Measurements from ENCODE around the gene LRIT1.

LRIT1 gene

DNA sequence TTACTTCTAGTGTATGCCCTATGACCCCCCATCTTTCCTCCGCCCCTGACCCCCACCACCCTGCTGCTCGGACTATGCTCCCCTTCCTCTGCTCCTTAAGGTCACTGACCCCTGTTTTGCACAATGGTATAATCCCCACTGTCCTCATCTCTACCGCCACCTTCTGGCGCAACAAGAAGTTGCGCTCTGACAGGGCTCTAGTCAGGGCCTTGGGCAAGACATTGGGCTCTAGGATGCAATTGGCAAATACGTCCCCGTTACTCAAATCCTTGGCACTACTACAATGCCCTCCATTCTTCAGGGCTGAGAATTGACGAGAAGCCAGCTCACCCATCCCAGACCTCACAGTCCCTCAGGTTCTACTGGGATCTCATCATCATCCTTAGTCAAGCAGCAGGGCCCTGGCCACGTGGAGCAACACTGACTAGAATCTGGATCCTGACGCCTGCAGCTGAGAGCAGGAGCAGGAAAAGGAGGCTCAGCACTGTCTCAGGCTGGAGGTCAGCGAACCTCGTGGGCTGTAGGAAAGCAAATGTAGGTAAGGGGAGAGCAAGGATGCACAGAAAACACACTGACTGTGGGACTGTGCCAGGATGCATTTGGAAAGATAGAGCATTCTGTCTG lies 26.6 kb downstream of the LRIT1 start:
- no peak for DNase-seq (ENCODE audit: low read depth, low spot score)

DNA sequence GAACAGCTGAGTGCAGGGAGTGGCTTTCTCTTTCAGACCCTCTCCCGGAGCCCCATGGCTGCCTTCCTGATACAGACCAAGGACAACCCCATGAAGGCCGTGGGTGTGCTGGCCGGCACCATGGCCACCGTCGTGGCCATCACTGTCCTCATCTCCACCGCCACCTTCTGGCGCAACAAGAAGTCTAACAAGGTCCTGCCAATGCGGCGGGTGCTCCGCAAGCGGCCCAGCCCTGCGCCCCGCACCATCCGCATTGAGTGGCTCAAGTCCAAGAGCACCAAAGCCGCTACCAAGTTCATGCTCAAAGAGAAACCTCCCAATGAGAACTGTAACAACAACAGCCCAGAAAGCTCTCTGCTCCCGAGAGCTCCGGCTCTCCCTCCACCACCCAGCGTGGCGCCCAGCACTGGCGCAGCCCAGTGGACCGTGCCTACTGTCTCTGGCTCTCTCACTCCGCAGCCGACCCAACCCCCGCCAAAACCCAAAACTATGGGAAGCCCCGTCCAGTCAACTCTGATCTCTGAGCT lies 27.2 kb downstream of the LRIT1 start:
- DNase-seq (ENCODE audit: low read depth, low spot score), result no peak

DNA sequence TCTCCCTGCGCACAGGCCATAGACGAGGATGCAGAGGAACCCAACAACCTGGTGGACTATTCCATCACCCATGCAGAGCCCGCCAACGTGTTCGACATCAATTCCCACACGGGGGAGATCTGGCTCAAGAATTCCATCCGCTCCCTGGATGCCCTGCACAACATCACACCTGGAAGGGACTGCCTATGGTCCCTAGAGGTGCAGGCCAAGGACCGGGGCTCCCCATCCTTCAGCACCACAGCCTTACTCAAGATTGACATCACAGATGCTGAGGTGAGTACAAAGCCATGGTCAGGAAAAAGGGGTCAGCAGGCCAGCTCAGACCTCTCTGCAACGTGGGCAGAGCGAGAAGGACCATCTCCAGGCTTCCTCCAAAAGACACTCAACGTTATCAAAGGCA lies 28.3 kb downstream of the LRIT1 start:
- DNase-seq (ENCODE audit: low read depth, low spot score), result no peak

DNA sequence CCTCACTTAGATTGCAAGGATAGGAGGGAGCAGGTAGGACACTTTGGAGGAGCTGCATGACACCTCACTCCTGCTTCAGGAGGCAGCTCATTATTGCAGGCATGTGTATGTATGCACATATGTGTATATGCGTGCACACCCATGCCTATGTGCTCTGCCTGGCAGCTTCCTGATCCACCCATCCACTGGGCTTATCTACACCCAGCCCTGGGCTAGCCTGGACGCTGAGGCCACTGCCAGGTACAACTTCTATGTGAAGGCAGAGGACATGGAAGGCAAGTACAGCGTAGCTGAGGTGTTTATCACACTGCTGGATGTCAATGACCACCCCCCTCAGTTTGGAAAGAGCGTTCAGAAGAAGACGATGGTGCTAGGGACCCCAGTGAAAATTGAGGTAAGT lies 29.3 kb downstream of the LRIT1 start:
- DNase-seq (ENCODE audit: low read depth, low spot score), result no peak

DNA sequence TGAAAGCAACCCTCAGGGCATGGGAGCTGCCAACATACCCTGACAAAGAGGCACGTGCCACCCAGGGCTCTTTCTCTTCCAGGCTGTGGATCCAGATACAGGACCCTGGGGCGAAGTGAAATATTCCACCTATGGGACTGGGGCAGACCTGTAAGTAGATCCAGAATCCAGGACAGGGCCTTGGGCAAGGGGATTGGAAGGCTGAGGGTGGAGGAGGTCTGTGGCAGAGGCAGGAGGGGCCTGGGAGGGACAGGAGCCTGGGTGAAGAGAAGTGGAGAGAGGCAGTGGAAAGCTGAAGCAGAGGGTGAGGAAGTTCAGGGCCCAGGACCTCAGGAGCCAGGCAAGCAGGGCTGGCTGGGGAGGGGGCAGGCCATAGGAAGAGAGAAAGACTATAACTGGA lies 29.8 kb downstream of the LRIT1 start:
- no peak for DNase-seq (ENCODE audit: low read depth, low spot score)

DNA sequence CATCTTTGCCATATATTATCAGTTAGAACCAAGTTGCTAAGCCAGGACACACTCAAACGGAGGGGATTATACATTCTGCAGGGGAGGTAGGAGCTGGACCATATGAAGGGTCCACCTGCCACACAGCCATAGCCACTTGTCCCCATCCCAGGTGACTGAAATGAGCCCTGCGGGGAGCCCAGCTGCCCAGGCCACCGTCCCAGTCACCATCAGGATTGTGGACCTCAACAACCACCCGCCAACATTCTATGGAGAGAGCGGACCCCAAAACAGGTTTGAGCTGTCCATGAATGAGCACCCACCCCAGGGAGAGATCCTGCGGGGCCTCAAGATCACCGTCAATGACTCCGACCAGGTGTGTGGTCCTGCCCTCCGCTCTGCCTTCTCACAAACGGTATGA lies 33.3 kb downstream of the LRIT1 start:
- DNase-seq (ENCODE audit: low read depth, low spot score), result no peak

DNA sequence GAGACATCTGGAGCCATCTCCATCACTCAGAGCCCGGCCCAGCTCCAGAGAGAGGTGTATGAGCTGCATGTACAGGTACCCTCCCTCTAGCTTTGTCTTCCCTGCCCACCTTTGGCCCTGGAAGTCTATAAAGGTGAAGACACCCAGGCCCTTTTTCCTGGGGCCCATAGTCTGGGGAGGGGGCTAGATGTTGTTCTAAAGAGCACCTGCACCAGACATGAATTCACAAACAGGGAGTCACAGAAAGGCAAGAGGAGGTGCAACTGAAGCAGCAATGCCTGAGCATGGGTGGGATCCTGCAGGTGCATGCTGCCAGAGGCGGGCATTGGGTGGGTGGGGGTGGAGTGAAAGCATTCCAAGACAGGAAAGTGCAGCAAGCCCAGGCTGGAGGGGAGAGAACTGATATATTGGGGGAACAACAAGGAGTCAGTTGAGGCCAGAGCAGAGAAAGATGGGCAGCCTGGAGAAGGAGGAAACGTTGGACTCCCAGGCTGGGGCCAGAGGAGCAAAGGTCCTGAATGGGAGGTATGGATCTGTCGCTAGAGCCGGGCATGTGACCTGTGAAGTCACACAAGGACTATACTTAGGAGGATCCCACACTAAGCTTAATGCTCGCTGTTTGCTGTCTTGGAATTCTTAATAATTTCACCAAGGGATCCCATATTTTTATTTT lies 35.4 kb downstream of the LRIT1 start:
- no peak for DNase-seq (ENCODE audit: low read depth, low spot score)

DNA sequence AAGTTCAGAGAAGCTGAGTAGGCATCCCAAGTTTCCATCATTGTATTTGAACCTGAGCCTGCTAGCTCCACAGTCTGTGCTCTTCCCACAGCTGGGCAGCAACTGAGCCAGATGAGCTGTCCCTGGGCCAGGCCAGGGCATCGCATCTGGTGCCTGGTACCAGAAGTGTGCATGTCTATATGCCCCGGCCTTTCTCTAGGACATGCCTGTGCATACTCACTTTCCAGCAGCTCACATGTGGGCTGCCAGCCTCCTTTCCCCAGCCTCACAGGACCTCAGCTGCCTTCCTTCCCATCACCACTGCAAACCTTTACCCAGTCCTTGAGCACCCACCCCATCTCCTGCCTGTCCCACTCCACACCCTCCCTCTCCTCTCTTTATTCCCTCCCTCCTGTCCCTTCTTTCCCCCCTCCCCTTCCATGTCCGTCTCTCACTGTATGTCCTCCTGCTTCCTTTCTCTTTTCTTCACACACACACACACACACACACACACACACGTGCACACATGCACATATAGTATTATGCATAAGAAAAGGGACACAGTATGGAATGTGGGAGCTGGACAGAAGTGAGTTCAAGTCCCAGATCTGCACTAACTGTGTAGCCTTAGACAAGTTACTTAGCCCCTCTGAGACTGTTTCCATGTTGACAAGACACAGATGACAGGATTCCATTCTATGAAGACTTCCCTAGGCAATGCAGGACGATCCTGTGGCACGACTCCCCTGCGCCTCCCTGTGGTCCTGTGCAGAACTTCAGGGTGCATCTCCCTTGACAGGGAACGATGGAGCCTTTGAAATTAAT lies 36.1 kb downstream of the LRIT1 start:
- peak; percentile 6 for DNase-seq (ENCODE audit: low read depth, low spot score)

DNA sequence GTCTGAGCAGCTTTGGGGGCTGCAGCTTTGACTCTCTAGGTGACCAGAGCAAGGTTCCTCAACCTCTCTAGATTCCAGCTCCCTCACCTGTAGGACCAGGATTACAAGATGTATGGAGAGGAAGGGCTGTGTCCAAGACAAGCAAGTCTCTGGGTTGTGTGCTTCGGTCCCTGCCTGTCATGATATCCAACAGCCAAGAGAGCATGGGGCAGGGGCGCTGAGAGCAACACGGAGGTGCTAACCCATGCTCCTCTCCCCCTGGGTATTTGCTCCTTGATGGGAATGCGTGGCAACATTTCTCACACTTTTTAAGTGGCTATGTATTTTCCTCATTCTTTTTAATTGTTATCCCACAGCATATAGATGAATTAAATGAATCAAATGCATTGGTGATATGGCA lies 36.7 kb downstream of the LRIT1 start:
- no peak for DNase-seq (ENCODE audit: low read depth, low spot score)

DNA sequence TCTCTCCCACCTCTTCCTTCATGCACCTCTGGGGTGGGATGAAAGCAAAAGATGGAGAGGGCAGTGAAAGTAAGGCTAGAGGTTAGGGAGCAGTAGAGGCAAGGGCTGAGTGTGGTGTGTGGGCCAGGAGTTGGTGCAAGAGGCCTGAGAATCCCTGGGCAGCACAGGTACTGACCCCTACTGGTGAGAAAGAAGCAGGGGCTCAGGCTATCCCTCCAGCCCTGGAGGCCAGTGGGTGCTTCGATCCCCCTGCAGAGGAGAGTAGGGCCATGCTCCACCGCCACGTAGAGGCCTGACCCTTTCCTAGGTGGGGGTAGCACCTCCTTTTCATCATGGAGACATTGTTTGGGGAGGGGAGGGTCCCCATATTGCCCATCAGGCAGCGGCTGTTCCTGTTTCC lies 37.2 kb downstream of the LRIT1 start:
- DNase-seq (ENCODE audit: low read depth, low spot score), result no peak

DNA sequence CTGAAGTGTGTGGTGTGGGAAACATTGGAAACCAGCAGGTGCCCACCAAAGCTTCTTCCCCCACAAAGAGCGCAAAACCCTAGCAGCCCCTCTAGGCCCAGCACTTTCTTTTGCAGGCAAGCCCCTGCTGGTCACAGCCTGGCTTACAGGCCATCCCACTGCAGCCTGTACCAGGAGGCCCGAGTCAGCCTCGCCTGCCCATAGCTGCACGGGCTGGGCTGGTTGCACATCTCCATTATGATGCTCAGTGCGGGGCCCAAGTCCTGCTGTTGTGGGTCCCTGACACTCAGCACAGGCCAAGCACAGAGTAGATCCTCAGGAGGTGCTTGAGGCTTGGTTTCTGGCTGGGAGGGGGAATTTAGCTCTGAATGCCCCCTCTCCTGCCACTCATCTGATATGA lies 39.0 kb downstream of the LRIT1 start:
- no peak for DNase-seq (ENCODE audit: low read depth, low spot score)

DNA sequence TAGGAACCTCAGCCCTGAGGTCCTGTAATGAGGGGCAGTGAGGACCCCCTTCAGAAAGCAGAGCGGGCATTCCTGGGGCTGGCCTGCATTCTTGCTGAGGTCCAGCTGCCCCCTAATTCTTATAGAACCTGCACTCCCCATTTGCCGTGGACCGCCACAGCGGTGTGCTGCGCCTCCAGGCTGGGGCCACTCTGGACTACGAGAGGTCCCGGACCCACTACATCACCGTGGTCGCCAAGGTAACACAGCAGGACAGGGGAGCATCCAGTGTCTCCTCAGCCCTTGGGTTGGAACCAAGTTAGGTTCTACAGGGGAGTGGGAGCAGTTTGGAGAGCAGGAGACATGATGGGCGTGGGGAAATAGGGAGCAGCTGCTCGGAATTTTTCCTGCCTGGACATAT lies 39.7 kb downstream of the LRIT1 start:
- DNase-seq (ENCODE audit: low read depth, low spot score), result no peak

DNA sequence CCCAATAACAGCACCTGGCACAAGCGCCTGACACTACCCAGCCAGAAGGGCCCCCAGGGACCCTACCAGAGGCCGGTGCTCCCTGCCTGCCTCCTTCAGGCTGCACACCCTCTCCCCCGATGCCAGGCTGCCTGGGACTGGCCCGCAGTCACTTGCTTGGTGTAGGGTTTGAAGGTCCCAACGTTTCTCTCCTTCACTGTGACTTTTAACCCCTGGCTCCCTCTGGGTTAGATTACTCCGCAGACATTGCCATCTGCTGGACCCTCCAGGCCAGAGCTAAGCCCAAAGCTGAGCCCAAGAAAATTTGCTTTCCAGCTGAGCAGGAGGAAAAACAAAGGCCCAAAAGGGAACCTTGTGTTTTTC lies 40.1 kb downstream of the LRIT1 start:
- no peak for DNase-seq (ENCODE audit: low read depth, low spot score)

DNA sequence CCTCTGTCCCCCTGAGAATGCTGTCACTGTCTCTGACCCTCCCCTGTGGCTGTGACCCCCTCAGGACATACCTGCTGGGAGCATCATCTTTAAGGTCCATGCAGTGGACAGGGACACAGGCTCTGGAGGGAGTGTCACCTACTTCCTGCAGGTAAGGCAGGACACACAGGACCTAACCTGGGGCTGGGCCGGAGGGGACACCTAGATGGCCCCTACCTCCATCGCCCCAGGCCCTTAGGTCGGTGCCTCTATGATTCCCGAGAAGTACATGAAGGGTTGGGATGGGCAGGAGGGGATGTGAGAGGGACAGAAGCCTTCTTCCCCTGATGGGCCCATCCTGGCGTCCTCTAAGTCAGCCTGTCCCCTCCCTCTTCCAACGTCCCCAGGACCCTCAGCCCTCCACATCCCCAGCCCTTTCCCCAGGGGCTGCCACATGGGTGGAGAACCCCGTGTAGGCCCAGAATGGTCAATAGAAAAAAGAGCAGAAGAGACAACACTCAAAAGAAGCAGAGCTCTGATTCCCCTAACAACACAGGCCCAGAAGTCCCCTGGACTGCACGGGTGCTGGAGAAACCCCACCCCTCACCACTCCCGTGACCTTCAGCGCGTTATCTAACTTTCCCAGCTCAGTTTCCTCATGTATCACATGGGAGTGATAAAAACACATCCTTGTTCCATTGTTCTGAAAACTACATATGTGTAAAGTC lies 40.7 kb downstream of the LRIT1 start:
- DNase-seq (ENCODE audit: low read depth, low spot score), result no peak

DNA sequence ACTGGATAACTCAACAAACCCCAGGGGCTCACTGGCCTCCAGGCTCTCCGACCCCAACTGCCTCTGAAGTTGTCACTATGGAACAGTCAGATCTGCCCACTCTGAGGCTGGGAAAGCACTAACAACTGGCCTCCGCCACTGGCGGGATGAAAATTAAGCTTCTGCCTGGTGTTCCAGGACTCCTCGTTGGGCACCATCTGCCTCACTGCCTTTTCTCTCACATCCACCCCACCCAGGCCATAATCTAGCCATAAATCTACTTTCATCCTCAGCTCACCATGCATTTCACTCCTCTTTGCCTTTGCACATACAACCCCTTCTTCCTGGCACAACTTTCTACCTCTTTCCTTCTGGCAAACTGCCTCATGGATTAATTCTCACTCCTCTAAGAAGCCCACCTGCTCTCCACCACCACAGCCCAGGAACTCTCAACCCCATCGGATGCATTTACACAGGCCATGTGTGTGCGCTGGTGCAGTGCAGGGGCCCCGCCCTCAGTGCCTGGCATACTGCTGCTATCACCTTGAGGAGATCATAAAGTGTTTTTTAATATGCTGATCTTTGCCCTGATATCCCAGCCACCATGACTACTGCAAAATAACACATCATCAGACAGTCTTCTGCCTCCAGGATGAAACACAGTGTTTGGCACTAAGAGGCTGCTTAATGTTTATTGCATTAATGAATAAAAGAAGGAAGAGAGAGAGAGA lies 43.0 kb downstream of the LRIT1 start:
- no peak for DNase-seq (ENCODE audit: low read depth, low spot score)

DNA sequence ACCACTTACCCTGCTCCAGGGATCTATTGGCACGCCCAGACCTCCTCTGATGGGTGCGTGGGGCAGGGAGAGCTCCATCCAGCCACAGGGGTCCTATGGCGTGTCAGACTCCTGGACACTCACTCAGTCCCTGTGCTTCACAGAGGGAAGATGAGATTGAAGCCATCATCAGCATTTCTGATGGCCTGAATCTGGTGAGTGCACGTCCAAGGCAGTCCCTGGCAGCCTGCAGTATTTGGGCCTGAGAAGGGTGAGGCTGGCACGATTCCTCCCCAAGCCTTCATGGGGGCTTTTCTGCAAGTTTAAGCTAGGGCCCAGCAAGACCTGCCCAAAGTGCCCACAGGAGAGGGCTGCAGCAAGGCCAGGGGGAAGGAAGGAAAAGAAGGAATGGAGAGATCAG lies 43.7 kb downstream of the LRIT1 start:
- no peak for DNase-seq (ENCODE audit: low read depth, low spot score)

DNA sequence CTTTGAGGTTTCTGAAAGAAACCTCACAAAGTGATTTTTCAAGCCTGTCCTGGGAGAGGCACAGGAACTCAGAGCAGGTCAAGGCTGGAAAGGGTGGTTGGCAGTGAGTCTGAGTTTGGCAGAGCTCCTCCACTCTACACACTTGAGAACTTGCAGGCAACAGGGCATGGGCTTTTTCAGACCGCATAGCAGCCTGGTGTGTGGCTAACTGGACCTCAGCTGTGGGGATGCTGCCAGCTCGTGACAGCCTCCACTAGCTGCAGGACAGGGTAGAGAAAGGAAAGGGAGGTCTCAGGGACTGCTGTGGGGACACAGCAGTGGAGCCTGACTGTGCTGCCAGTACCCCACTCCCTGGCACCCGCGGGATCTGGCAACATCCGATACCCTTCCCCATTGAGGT lies 44.4 kb downstream of the LRIT1 start:
- no peak for DNase-seq (ENCODE audit: low read depth, low spot score)

DNA sequence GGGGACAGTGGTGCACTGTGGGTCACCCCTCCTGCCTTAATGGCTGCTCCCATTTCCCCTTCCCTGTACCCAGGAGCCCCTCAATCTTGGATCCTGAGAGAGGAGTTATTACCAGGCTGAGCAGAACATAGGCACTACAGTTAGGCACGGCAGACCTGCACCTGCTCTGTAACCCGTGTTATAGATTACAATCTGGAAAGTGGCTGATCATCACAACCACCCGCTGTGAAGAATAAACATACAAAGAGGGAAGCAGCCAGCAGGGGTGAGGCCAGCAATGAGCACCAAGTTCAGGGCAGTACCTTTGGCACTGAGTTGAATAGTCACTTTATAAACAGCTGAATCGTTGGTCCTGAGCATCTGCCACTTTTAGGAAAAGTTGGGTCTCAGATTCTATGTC lies 45.3 kb downstream of the LRIT1 start:
- DNase-seq (ENCODE audit: low read depth, low spot score), result no peak

DNA sequence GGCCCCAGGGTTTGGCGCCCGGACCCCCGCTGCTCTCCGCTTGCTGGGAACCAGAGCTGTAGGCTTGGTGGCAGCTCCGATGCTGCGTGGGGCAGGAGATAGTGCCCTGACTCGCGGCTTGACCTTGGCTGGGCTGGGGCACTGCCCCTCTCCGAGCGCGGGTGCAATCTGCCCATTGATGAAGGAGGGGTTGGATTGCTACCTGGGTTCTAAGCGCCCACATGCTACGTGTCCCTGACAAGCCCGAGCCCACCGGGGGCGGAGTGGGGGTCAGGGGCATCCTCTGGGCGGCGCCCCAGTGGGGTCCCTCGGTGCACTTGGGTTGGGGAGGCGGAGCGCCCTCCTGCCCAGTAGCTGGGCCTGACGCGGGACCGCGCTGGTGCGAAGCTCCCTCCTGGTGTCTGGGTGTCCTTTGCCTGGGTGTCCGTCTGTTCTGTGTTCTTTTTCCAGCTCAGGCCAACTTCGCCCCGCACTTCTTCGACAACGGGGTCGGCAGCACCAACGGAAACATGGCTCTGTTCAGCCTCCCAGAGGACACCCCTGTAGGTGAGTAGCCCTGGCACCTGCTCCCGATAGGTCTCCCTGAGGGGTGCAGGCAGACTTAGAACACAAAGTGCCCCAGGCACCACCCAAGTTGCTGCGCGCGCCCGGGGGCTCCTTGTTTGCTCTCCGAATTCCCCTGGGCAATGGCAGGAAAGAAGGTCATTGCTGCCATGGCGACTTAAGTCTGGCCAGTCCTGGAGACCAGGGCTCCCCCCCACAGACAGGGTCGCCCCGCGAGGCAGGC lies 46.1 kb downstream of the LRIT1 start:
- DNase-seq (ENCODE audit: low read depth, low spot score), result no peak

DNA sequence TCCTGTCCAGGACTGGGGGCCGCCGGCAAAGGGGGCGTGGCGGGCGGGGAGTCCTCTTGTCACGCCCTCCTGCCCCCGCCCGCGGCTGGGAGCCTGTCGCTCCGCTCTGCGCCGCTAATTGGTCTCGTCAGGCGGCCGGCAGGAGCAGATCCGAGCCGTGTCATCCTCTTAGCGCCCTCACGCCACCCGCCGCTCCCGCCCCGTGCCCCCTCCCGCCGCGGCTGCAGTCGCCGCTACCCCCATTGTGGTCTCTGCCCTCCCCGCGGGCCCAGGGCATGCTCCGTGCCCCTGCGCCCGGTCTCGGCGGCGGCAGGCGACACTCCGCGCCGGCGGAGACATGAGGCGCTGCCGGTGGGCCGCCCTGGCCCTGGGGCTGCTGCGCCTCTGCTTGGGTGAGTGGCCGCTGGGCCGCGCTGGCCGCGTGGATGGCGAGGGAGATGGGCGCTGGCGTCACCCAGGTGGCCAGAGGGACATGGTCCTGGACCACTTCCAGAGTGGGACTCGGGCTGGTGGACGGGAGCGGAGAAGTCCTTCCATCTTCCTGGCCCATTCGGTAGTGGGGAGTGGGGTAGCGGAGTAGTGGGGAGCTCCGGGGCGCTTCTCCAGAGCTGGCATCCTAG lies 46.8 kb downstream of the LRIT1 start, which contains the start of gene CDHR1:
TSS of gene CDHR1 (plus strand) at position 114 of the 620 bp plus-strand sequence. CDS start at position 338, 224 bp downstream.
- DNase-seq (ENCODE audit: low read depth, low spot score), result no peak

Measured in smooth muscle cell of the brain vasculature (primary cell).